ENCODE data around the gene ANXA1. TPM values are rescaled to one million over a fixed set of nuclear protein-coding genes. Genes with fewer than 3 reads are reported as not detected.

Gene ANXA1
- total and polyA plus RNA-seq, 10 of the 15 experiments (the other 5 are each of a cell fraction or from before 2014, with no cell fraction given) = 6.6 to 30.1 (median 12.6) TPM

DNA sequence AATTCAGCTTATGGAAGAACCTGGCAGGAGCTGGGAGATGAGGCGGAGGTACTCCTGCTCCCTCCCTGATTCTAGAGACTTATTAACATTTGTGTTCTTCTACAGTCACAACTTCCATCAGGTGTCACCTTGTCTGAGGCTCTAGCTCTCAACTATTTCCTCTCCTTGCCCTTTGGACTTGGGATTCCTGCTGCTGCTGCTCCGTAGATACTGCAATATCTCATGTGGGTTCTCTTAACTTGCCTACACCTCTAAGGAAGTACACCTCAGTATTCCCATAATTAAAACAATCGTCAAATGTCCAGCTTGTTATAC is 21.2 kb downstream of the ANXA1 start:
- no peak for ATAC-seq
- no peaks in the 10 kb centered on the region for H3K9me3 ChIP-seq (replicated peaks; ENCODE audit: control insufficient read depth, insufficient read depth, low read length)
- in situ Hi-C loops (cut with MboI) (no loop called here), intact Hi-C loops (cut with micrococcal nuclease; ENCODE audit: unreplicated experiment) (no loop called here)
- CTCF ChIA-PET = interaction anchor here (1.5 to 4.8 kb wide), 6 partner anchors 9 to 65 kb away, joined by 3 to 27 read pairs (median 4); no protein-coding TSS in a partner anchor
- H3K9ac ChIP-seq (ENCODE audit: control insufficient read depth, insufficient read depth, low read length) = no peak overlapping the region
- H3K27me3 ChIP-seq (replicated peaks in 1 of 2; ENCODE audit: control insufficient read depth in 2 of 2, insufficient read depth in 2 of 2, low read length in 1 of 2) = no peaks in the 10 kb centered on the region
- BruUV-seq (replicated peaks) = no TSS peak
- no peak overlapping the region for H3K4me2 ChIP-seq (ENCODE audit: control insufficient read depth, insufficient read depth)
- RAD21 ChIA-PET (ENCODE audit: unreplicated experiment) = interaction anchor here (1.9 kb wide), 1 partner anchor 10 kb away, joined by 5 read pairs; no protein-coding TSS in a partner anchor
- SMC1A ChIA-PET (ENCODE audit: uncharacterized antibody, unreplicated experiment) = interaction anchor here (0.9 to 3.1 kb wide), 7 partner anchors 9 to 129 kb away, joined by 3 to 26 read pairs (median 4); no protein-coding TSS in a partner anchor
- FAIRE-seq = no peak
- H4K20me1 ChIP-seq (ENCODE audit: control insufficient read depth, insufficient read depth) = no peaks in the 10 kb centered on the region
- TF ChIP-seq, protein P1, sequence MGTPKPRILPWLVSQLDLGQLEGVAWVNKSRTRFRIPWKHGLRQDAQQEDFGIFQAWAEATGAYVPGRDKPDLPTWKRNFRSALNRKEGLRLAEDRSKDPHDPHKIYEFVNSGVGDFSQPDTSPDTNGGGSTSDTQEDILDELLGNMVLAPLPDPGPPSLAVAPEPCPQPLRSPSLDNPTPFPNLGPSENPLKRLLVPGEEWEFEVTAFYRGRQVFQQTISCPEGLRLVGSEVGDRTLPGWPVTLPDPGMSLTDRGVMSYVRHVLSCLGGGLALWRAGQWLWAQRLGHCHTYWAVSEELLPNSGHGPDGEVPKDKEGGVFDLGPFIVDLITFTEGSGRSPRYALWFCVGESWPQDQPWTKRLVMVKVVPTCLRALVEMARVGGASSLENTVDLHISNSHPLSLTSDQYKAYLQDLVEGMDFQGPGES (IDR thresholded peaks at IDR 0.05) = no peak
- TF ChIP-seq CBX5 (IDR thresholded peaks at IDR 0.05; ENCODE audit: low read depth) = no peak
- no peak overlapping the region for H3K27ac ChIP-seq (ENCODE audit: control insufficient read depth, insufficient read depth)
- 44% methylated on average over 3 of the region's 3 CpGs for WGBS (ENCODE audit: insufficient coverage, insufficient replicate concordance, low lambda C conversion rate, missing lambda C conversion rate)
- no peak overlapping the region for H3K4me3 ChIP-seq
- no peaks in the 10 kb centered on the region for H3K4me1 ChIP-seq (ENCODE audit: control insufficient read depth, insufficient read depth, low read length)
- no peak overlapping the region for H2AFZ ChIP-seq (ENCODE audit: control insufficient read depth, low read depth, low read length)
- POLR2A ChIA-PET = no interaction called here
- no peaks in the 10 kb centered on the region for H3K36me3 ChIP-seq (ENCODE audit: control insufficient read depth in 2 of 2, insufficient read depth in 2 of 2, low read length in 1 of 2)
- no peaks in the 10 kb centered on the region for H3K79me2 ChIP-seq (ENCODE audit: control insufficient read depth, insufficient read depth, low read length)
- DNase-seq (ENCODE audit: low read depth, low spot score) = no peak

DNA sequence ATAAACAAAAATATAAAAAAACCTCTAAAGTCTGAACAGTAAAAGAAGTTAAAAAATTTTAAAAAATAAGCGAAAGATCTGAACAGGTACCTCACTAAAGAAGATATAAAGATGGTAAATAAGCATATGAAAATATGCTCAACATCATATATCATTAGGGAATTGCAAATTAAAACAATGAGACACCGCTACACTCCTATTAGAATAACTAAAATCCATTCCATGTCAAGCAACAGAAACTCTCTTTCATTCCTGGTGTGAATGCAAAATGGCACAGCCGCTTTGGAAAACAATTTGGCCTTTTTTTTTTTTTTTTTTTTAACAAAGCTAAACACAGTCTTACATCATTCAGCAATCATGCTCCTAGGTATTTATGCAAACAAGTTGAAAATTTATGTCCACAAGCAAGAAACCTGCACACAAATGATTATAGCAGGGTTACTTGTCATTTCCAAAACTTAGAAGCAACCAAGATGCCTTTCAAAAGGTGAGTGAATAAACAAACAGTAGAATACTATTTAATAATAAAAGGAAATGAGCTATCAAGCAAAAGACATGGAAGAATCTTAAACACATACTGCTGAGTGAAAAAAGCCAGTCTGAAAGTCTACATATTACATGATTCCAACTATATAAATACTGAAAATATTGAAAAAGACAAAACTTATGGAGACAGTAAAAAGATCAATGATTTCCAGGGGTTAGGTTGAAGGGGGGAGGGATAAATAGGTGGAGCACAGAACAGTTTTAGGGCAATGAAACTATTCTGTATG is 22.1 kb downstream of the ANXA1 start:
- in situ Hi-C loops (cut with MboI) (no loop called here), intact Hi-C loops (cut with micrococcal nuclease; ENCODE audit: unreplicated experiment) (no loop called here)
- Histone ChIP-seq H2AFZ (ENCODE audit: control insufficient read depth, low read depth, low read length) (no peak overlapping the region), H3K79me2 (ENCODE audit: control insufficient read depth, insufficient read depth, low read length) (no peaks in the 10 kb centered on the region), H3K27me3 (replicated peaks in 1 of 2; ENCODE audit: control insufficient read depth in 2 of 2, insufficient read depth in 2 of 2, low read length in 1 of 2) (no peaks in the 10 kb centered on the region), H4K20me1 (ENCODE audit: control insufficient read depth, insufficient read depth) (no peaks in the 10 kb centered on the region), H3K4me2 (ENCODE audit: control insufficient read depth, insufficient read depth) (no peak overlapping the region), H3K9ac (ENCODE audit: control insufficient read depth, insufficient read depth, low read length) (no peak overlapping the region), H3K27ac (ENCODE audit: control insufficient read depth, insufficient read depth) (no peak overlapping the region), H3K36me3 (ENCODE audit: control insufficient read depth in 2 of 2, insufficient read depth in 2 of 2, low read length in 1 of 2) (no peaks in the 10 kb centered on the region), H3K4me3 (no peak overlapping the region), H3K9me3 (replicated peaks; ENCODE audit: control insufficient read depth, insufficient read depth, low read length) (no peaks in the 10 kb centered on the region), H3K4me1 (ENCODE audit: control insufficient read depth, insufficient read depth, low read length) (no peaks in the 10 kb centered on the region)
- POLR2A ChIA-PET = interaction anchor here (0.6 kb wide), 2 partner anchors 50 to 1569 kb away, joined by 3 to 4 read pairs; no protein-coding TSS in a partner anchor
- RAD21 ChIA-PET (ENCODE audit: unreplicated experiment) = interaction anchor here (0.8 to 1.9 kb wide), 2 partner anchors 9 to 66 kb away, joined by 4 to 5 read pairs; no protein-coding TSS in a partner anchor
- BruUV-seq (replicated peaks) = no TSS peak
- FAIRE-seq = no peak
- no peak for DNase-seq (ENCODE audit: low read depth, low spot score)
- SMC1A ChIA-PET (ENCODE audit: uncharacterized antibody, unreplicated experiment) = interaction anchor here (1.2 to 3.1 kb wide), 5 partner anchors 8 to 66 kb away, joined by 3 to 26 read pairs (median 3); no protein-coding TSS in a partner anchor
- no peak for ATAC-seq
- CTCF ChIA-PET = interaction anchor here (1.5 to 4.8 kb wide), 4 partner anchors 8 to 66 kb away, joined by 4 to 27 read pairs (median 12); no protein-coding TSS in a partner anchor
- 29% methylated on average over 3 of the region's 3 CpGs for WGBS (ENCODE audit: insufficient coverage, insufficient replicate concordance, low lambda C conversion rate, missing lambda C conversion rate)
- TF ChIP-seq ZBED1 (IDR thresholded peaks at IDR 0.05; ENCODE audit: borderline replicate concordance) = no peak
- no peak for TF ChIP-seq MYB (IDR thresholded peaks at IDR 0.05; ENCODE audit: borderline replicate concordance, low read depth, low read length)
- no peak for TF ChIP-seq EED (IDR thresholded peaks at IDR 0.05; ENCODE audit: low read depth)
- TF ChIP-seq, protein P2, sequence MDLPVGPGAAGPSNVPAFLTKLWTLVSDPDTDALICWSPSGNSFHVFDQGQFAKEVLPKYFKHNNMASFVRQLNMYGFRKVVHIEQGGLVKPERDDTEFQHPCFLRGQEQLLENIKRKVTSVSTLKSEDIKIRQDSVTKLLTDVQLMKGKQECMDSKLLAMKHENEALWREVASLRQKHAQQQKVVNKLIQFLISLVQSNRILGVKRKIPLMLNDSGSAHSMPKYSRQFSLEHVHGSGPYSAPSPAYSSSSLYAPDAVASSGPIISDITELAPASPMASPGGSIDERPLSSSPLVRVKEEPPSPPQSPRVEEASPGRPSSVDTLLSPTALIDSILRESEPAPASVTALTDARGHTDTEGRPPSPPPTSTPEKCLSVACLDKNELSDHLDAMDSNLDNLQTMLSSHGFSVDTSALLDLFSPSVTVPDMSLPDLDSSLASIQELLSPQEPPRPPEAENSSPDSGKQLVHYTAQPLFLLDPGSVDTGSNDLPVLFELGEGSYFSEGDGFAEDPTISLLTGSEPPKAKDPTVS (IDR thresholded peaks at IDR 0.05; ENCODE audit: low read depth, low read length) = no peak
- TF ChIP-seq, protein P3, sequence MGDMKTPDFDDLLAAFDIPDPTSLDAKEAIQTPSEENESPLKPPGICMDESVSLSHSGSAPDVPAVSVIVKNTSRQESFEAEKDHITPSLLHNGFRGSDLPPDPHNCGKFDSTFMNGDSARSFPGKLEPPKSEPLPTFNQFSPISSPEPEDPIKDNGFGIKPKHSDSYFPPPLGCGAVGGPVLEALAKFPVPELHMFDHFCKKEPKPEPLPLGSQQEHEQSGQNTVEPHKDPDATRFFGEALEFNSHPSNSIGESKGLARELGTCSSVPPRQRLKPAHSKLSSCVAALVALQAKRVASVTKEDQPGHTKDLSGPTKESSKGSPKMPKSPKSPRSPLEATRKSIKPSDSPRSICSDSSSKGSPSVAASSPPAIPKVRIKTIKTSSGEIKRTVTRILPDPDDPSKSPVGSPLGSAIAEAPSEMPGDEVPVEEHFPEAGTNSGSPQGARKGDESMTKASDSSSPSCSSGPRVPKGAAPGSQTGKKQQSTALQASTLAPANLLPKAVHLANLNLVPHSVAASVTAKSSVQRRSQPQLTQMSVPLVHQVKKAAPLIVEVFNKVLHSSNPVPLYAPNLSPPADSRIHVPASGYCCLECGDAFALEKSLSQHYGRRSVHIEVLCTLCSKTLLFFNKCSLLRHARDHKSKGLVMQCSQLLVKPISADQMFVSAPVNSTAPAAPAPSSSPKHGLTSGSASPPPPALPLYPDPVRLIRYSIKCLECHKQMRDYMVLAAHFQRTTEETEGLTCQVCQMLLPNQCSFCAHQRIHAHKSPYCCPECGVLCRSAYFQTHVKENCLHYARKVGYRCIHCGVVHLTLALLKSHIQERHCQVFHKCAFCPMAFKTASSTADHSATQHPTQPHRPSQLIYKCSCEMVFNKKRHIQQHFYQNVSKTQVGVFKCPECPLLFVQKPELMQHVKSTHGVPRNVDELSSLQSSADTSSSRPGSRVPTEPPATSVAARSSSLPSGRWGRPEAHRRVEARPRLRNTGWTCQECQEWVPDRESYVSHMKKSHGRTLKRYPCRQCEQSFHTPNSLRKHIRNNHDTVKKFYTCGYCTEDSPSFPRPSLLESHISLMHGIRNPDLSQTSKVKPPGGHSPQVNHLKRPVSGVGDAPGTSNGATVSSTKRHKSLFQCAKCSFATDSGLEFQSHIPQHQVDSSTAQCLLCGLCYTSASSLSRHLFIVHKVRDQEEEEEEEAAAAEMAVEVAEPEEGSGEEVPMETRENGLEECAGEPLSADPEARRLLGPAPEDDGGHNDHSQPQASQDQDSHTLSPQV (IDR thresholded peaks at IDR 0.05) = no peak
- TF ChIP-seq BCL11A (IDR thresholded peaks at IDR 0.05; ENCODE audit: low read depth, low read length) = no peak
- TF ChIP-seq JUNB (IDR thresholded peaks at IDR 0.05) = no peak

All from GM12878 (cell line).